GM19468 (cell line): ENCODE data around the gene TUBA4A.

Experiments used
- ATAC-seq: cut with Tn5 transposase; IDR thresholded peaks from one replicate; pipeline ENCODE4 v1.9.1; 2021; ENCODE audit warnings: mild to moderate bottlenecking, moderate library complexity, moderate number of reproducible peaks; ENCODE audit not compliant: unreplicated experiment; ENCODE audit errors: extremely low read depth

The TUBA4A gene

GRCh38 chr2:219245899-219246230 lies 7.9 kb downstream of the TUBA4A start:
- ATAC-seq = no peak

- ATAC-seq = peak; percentile 65
These were observed 8.4 kb downstream of the TUBA4A start, which contains the start of the genes GLB1L and STK16 for GRCh38 chr2:219245148-219245898. Gene GLB1L (minus strand): TSS chr2:219245444. CDS start chr2:219243573, 1,871 bp downstream. Gene STK16 (plus strand): TSS chr2:219245479. CDS start chr2:219246000, 521 bp downstream.

DNA sequence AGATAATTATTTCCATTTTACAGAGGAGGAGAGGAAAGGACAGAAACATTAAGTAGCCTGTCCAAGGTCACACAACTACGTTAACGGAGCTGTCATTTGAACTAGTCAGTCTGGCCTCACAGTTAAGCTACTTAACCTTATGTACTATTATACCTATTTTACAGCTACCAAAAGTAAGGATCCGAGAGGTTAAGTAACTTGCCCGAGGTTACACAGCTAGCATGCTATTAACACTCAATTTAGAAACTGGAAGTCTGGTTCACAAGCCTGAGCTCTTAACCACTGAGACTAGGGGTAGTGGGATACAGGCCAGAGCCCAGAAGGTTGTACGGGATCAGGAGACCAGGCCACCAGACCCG lies 8.9 kb downstream of the TUBA4A start:
- ATAC-seq = no peak

DNA sequence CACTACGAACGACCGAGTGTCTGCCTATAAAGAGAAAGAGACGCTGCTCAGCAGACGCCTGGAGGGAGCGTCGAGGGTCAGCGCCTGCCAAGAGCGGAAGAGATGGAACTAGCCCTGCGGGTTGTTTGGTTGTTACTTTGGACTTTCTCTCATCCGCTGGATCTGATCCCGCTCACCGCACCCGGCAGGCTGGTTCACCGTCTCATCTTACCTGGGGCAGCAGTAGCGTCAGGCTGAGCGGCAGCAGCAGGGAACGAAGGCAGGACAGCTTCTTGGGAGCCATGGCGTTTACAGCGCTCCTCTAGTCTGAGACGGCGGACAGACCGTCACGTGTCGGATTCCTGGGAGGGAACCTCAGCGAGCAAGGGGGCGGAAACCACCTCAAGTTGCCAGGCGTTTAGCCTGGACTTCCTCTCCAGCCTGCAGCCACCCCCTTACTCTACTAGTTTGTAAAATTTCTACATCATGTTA lies 10.4 kb downstream of the TUBA4A start:
- no peak for ATAC-seq

- ATAC-seq = no peak
These were observed 19.4 kb downstream of the TUBA4A start for GRCh38 chr2:219234331-219234730.

GRCh38 chr2:219230059-219230540 lies 23.6 kb downstream of the TUBA4A start:
- ATAC-seq = no peak

DNA sequence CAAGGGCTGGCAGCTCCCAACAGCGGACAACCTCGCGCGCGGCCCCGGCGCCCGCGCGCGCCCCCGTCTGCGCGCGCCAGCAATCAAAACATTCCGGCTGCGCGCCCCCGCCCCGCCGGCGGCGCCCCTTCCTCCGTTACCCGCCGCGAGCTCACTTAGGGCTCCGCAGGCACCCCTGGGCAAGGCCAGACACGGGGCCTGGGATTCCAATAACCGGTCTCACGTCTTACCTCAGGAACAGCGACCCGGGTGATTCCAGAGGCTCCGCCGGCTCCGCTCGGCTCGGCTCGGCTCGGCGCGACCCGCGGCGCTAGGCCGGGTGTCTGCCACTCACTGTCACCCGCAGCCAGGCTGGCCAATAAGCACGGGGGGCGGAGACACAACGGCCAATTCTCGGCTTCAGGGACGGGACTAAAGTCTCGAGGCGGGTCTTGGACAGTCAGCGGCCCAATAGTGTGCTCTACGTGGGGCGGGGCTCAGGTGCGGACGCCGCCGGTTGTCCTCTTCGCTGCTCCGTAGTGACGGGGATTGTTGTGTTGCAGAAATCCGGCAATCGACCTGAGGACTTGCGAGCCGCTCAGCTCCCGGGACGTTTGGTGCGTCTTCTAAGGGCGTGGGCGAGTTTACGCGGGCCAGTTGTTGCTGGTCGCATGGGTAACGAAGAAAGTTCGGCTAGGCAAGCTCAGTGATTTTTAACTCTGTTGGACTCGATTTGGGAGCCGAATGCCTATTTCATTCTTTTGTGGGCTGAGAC lies 24.2 kb downstream of the TUBA4A start, which contains the start of the genes ANKZF1 and ATG9A:
Gene ANKZF1 (plus strand): TSS at position 502 of the 754 bp plus-strand sequence. CDS start 452 bp downstream, outside the sequence.
Gene ATG9A (minus strand): TSS at position 332 of the 754 bp plus-strand sequence. CDS start 1,612 bp downstream, outside the sequence.
- peak; percentile 91 for ATAC-seq

- no peak for ATAC-seq
These were observed 24.8 kb downstream of the TUBA4A start for GRCh38 chr2:219228911-219229304.

DNA sequence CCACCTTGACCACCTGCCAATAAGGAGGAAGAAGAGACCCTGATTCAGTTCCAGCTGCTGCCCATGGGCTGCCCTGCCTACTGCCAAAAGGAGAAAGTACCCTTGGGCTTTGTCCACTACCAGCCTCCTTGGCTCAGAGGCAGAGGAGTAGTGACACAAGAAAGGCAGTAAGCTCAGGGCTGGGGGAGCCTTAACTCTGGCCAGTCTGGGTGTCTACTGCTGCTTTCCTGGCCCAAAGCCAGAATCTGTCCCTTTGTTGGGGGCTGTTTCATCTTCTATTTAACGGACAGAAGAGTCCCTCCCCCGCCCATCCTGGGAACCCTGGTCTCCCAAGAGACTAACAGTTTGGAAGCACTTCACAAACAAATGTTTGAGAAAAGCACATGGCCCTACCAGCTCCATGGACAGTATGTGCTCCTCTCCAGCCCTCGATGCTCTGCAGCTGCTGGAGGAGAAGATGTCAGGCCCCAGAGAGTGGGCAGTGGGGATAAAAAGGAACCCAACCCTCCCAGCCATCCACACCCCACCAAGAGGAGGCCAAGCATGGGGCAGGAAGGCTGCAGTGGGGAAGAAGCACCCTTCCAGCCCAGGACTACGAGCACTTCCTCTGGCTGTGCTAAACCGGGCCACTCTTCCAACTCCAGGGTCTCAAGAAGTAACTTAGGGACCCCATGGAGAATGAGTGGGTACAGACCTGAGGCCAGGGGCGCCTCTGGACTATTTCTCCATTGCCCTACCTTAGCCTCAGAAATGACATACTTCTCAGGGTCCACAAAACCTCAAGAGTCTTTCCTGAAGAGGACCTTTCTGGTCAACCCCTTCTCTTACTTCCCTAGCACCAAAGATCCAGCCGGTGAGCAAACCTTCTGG lies 25.4 kb downstream of the TUBA4A start:
- ATAC-seq = no peak

DNA sequence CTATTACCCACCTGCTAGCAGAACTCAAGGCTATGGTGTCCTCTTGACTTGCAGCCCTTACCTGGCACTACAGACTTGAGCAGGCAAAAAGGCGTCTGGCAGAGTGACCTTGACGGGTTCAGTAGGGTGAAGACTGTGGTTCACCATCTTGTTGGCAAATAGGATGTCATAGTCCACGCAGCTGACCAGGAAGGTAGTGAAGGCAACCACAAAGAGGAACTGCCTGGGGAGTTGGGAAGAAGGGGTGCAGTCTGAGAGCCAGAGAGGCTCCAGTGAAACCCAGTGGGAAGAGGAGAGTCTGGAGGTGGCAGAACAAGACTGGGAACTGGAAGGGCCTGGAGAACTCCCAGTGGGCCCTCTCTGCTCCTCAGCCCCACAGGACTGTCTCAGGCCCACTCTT lies 28.4 kb downstream of the TUBA4A start:
- no peak for ATAC-seq

GRCh38 chr2:219223831-219224610 lies 29.7 kb downstream of the TUBA4A start:
- no peak for ATAC-seq

- ATAC-seq = no peak
These were observed 31.7 kb downstream of the TUBA4A start for GRCh38 chr2:219221957-219222518.

DNA sequence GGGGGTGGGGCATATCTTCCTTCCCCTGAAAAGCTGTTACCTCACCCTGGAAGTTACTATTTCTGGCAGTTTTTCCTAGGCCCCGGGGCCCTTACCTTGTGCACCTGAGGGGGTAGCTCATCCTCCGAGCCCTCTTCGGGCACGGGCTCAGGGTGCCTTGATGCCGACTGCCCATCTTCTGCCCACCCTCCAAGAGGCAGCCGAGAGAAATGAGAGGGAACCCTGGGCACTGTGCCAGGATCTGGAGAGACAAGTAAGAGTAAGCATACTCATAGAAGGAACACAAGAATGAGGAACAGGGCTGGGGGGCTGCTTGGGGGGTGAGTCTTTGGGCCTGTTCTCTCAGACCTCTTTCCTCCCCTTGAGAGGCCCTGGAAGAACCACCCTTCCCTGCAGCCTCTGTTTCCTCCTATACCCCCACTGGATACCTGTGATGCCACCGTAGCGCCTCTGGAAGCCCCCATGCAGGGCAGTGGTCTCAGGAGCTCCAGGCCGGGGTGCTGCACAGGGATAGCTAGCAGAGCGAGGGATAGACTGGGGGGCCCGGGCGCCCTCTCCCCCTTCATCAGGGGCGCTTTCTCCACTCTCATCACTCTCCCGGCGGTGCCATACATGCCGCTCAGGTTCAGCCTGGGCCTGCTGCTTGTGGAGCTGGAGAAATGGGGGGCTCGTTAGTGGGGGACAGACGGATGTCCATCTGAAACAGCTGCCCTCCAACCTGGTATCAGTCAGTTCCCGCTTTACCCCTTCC lies 32.9 kb downstream of the TUBA4A start:
- ATAC-seq = no peak

- no peak for ATAC-seq
These were observed 33.8 kb downstream of the TUBA4A start for GRCh38 chr2:219219784-219220532.

DNA sequence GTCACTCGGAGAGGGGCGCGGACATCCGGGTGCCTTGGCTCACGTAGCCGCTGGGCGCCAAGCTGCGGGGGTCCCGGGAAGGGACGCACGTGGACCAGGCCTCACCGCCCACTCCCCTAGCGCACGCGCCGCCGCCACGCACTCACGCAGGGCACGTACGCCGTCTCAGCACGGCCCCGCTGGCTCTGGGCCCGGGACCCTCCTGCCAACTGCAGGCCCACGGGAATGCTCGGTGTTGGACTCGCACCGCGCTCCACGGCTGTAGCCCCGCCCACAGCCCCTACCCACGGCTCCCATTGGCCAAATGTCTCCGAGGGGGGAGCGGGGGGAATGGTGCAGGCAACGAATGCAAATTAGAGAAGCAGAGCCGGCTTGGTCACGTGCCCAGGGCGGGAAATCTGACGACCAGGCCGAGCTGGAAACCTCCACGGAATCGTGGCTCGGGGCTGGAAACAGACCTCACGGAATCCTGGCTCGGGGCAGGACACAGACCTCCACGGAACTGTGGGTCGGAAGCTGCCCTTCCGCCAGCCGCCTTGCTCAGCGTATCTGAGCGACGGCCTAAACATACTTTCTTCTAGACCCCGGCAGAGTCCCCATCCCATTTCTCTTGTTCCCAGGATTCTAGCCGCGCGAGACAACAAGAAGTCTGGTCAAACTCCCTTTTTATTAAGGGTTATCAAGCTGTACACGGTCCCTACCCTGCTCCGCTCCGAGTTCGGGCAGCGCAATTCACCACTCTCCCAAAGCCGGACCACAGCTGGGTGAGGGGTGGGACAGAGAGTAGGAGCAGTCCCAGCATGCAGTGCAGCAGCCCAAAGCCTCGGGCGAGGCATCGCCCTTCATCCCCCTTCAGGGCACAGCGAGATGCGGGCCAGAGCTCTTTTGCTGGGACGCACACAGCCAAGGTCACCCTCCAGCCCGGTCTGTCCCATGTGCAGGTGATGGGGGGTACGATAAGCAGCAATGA lies 34.7 kb downstream of the TUBA4A start, which contains the start of gene ABCB6:
Gene ABCB6 (minus strand): TSS at position 227 of the 970 bp plus-strand sequence. CDS start 285 bp downstream, outside the sequence.
- peak; percentile 32 for ATAC-seq

GRCh38 chr2:219218217-219218731 lies 35.4 kb downstream of the TUBA4A start:
- ATAC-seq = no peak
